Mononuclear cell (primary cell): Measurements from ENCODE around the gene DCUN1D3. TPM values are rescaled to one million over a fixed set of nuclear protein-coding genes. Genes with fewer than 3 reads are reported as not detected.
"Not testable (repeated sequence)": the region's sequence is repeated elsewhere in the genome, so short reads cannot be mapped to it uniquely, and the experiment has no call there.

Experiments used
- H3K27me3 ChIP-seq: 2 replicates; pipeline ENCODE4 v1.6.0; 2011; ENCODE audit warnings: low read length, control low read depth; ENCODE audit not compliant: insufficient read depth
- H3K4me1 ChIP-seq: 2 replicates; pipeline ENCODE4 v1.5.1; 2011; ENCODE audit warnings: mild to moderate bottlenecking, low read length, control low read depth; ENCODE audit not compliant: insufficient read depth
- H3K4me3 ChIP-seq: 2 replicates; pipeline ENCODE4 v1.5.1; 2011; ENCODE audit warnings: mild to moderate bottlenecking, low read length, moderate library complexity
- H3K9me3 ChIP-seq: 2 replicates; pipeline ENCODE4 v1.5.1; 2011; ENCODE audit warnings: low read depth, mild to moderate bottlenecking, control low read depth, low read length
- total RNA-seq: library from RNA; depleted of rRNA; stranded (reverse); fragments of >200 nt; gene quantifications from one replicate; pipeline ENCODE4 v1.2.3, GENCODE V29; 2012

Gene DCUN1D3, protein sequence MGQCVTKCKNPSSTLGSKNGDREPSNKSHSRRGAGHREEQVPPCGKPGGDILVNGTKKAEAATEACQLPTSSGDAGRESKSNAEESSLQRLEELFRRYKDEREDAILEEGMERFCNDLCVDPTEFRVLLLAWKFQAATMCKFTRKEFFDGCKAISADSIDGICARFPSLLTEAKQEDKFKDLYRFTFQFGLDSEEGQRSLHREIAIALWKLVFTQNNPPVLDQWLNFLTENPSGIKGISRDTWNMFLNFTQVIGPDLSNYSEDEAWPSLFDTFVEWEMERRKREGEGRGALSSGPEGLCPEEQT
- 7.1 TPM for total RNA-seq

DNA sequence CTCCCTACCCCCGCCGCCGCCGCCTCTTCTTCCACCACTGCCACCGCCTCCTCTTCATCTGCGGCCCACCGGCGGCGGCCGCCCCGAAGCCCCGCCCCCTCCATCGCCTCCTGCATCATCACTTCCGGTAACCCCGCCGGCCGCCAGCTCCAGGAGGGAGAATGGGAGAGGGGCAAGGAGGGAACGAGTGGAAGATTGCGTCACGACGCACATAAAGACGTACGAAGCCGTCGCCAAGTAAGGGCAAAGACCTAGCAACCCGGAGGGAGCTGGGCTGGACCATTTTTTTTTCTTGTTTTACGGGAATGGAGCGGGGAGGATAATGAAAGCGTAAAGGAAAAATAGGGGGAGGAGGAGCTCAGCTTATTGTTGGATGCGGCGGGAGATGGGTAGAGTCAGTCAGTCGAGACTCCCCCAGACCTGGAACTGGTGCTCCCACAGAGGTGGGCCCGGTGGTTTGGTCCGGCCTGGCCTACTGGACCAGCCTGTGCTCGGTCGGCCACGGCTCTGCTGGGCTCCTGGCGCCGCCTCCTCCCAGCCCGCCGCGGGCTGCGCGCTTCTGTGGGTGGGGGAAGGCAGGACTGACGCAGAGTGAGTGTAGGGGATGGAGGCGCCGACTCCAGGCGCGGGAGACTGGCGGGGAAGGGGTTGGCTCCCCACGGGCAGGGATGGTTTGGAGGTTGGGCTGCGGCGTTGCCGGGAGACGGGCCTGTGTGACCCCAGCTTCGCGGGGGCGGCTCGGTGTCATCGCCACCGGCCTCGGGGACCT, at the start of gene DCUN1D3, which contains the start of gene LYRM1:
Gene DCUN1D3 (minus strand): TSS at position 60 of the 769 bp plus-strand sequence. CDS start 37,820 bp downstream, outside the sequence.
Gene LYRM1 (plus strand): TSS at position 473 of the 769 bp plus-strand sequence. CDS start 14,785 bp downstream, outside the sequence.
- no peaks in the 10 kb centered on the region for H3K9me3 ChIP-seq
- H3K4me3 ChIP-seq = peak within 1 kb of the TSS; percentile 86
- peaks cover 58% of the 10 kb centered on the region for H3K4me1 ChIP-seq

GRCh38 chr16:20949660-20950059, 49.5 kb upstream of the DCUN1D3 start:
- Histone ChIP-seq H3K9me3 (no peaks in the 10 kb centered on the region), H3K4me3 (no peak overlapping the region), H3K4me1 (no peaks in the 10 kb centered on the region), H3K27me3 (no peaks in the 10 kb centered on the region)

More for the DNA sequence above, at the start of gene DCUN1D3, which contains the start of gene LYRM1:
- no peaks in the 10 kb centered on the region for H3K27me3 ChIP-seq

DNA sequence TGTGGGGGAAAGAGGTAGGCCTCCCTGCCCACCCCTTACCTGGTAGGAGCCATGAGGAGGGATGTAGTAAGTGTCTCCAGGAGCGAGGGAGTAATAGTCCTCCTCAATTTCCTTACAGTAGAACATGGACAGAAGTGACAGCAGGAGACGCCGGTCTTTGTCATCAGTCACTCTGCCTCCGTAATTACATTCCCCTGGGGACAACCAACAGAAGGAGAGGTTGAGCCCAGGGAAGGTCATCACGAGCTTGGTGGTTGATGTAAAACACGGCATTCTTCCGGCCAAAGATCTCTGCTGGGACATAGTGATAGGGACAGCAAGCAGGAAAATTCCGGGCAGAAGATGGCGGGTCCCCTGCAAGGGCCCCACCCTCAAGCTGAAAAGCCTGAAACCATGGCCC, 48.3 kb upstream of the DCUN1D3 start:
- H3K4me3 ChIP-seq = no peak overlapping the region
- no peaks in the 10 kb centered on the region for H3K9me3 ChIP-seq
- no peaks in the 10 kb centered on the region for H3K27me3 ChIP-seq
- no peaks in the 10 kb centered on the region for H3K4me1 ChIP-seq

GRCh38 chr16:20946015-20946629, 46.0 kb upstream of the DCUN1D3 start:
- Histone ChIP-seq H3K9me3 (no peaks in the 10 kb centered on the region), H3K4me1 (peaks cover 8% of the 10 kb centered on the region), H3K27me3 (no peaks in the 10 kb centered on the region), H3K4me3 (no peak overlapping the region)

DNA sequence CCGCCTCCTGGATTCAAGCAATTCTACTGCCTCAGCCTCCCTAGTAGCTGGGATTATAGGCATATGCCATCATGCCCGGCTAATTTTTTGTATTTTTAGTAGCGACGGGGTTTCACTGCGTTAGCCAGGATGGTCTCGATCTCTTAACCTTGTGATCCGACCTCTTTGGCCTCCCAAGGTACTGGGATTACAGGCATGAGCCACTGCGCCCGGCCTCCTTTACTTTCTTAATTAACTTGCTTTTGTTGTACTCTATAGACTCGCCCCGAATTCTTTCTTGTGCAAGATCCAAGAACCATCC, 45.4 kb upstream of the DCUN1D3 start:
- peaks cover 12% of the 10 kb centered on the region for H3K4me1 ChIP-seq
- H3K27me3 ChIP-seq, H3K9me3 ChIP-seq, H3K4me3 ChIP-seq: not testable (repeated sequence)

DNA sequence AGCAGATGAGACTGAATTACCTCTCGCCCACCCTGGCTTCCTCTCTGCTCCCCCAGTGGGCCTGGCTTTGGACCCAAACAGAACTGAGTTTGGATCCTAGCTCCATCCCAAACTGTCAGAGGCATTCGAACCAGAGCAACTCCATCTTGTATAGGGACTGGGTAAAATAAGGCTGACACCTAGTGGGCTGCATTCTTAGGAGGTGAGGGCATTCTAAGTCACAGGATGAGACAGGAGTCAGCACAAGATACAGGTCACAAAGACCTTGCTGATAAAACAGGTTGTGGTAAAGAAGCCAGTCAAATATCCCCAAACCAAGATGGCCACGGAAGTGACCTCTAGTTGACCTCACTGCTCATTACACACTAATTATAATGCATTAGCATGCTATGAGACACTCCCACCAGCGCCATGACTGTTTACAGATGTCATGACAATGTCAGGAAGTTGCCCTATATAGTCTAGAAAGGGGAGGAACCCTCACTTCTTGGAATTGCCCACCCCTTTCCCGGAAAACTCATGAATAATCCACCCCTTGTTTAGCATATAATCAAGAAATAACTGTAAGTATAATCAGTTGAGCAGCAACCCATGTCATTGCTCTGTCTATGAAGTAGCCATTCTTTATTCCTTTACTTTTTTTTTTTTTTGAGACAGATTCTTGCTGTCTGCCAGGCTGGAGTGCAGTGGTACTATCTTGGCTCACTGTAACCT, 44.9 kb upstream of the DCUN1D3 start:
- no peaks in the 10 kb centered on the region for H3K27me3 ChIP-seq
- no peaks in the 10 kb centered on the region for H3K9me3 ChIP-seq
- peaks cover 12% of the 10 kb centered on the region for H3K4me1 ChIP-seq
- no peak overlapping the region for H3K4me3 ChIP-seq

DNA sequence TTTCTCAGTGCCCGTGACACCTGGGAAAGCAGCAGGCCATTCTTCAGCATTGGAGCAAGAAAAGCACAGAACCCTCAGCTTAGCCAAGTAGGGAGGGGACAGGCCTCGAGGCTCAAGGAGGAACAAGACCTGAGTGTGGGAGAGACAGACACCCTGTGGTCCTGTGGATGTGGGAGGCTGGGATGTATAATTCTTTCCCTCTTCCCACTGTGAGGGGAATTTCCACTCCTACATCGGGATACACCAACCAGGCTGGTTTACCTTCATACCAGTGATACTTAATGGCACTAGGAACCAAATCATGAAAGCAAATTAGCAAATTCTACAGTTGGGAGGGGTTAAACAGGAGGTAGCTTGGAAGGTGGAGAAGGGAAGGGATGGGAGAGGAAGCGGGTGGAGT, 42.1 kb upstream of the DCUN1D3 start:
- H3K27me3 ChIP-seq = no peaks in the 10 kb centered on the region
- H3K4me1 ChIP-seq = peaks cover 12% of the 10 kb centered on the region
- no peaks in the 10 kb centered on the region for H3K9me3 ChIP-seq
- no peak overlapping the region for H3K4me3 ChIP-seq

GRCh38 chr16:20941636-20941926, 41.4 kb upstream of the DCUN1D3 start:
- H3K4me1 ChIP-seq = peaks cover 12% of the 10 kb centered on the region
- H3K27me3 ChIP-seq = no peaks in the 10 kb centered on the region
- no peak overlapping the region for H3K4me3 ChIP-seq
- no peaks in the 10 kb centered on the region for H3K9me3 ChIP-seq

GRCh38 chr16:20940871-20941635, 40.9 kb upstream of the DCUN1D3 start:
- Histone ChIP-seq H3K9me3 (no peaks in the 10 kb centered on the region), H3K4me3 (no peak overlapping the region), H3K4me1 (peaks cover 12% of the 10 kb centered on the region), H3K27me3 (no peaks in the 10 kb centered on the region)

GRCh38 chr16:20939611-20940010, 39.5 kb upstream of the DCUN1D3 start:
- H3K4me1 ChIP-seq = peaks cover 12% of the 10 kb centered on the region
- H3K27me3 ChIP-seq = no peaks in the 10 kb centered on the region
- no peak overlapping the region for H3K4me3 ChIP-seq
- H3K9me3 ChIP-seq = no peaks in the 10 kb centered on the region

DNA sequence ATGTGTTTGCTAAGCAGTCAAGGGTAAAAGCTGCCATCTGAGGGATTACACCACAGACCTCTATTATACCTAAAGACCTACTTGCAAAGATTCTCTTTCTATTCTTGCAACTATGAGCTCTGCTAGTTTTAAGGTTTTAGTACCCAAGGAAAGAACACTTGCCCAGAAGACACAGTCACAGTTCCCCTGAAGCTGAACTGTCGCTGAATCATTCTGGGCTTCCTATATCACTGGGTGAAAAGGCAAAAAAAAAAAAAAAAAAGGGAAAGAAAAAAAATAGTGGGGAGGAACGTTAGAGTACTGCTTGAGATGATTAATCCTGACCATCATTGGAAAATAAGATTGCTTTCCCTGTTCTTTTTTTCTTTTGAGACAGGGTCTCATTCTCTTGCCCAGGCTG, 38.3 kb upstream of the DCUN1D3 start:
- Histone ChIP-seq H3K4me1 (peaks cover 12% of the 10 kb centered on the region), H3K4me3 (no peak overlapping the region), H3K9me3 (no peaks in the 10 kb centered on the region), H3K27me3 (no peaks in the 10 kb centered on the region)

DNA sequence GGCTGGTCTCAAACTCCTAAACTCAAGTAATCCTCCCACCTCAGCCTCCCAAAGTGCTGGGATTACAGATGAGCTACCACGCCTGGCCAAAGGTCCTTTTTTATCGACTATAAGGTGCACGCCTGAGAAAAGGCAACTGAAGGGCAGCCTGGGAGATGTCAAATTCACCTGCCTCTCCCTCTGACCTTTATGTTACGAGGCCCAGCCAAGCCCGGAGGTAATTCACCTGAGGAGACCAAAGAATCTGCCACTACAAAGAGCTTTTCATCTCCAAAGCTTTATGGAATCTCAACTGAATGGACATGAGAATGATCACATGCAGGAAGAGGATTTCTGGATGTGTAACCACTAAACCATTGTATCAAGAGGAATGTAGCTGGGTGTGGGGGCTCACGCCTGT, 37.6 kb upstream of the DCUN1D3 start:
- Histone ChIP-seq H3K4me1 (peaks cover 12% of the 10 kb centered on the region), H3K4me3 (no peak overlapping the region), H3K9me3 (no peaks in the 10 kb centered on the region), H3K27me3 (no peaks in the 10 kb centered on the region)

GRCh38 chr16:20933589-20933988, 33.4 kb upstream of the DCUN1D3 start:
- Histone ChIP-seq H3K4me3 (no peak overlapping the region), H3K4me1 (no peaks in the 10 kb centered on the region), H3K9me3 (no peaks in the 10 kb centered on the region), H3K27me3 (no peaks in the 10 kb centered on the region)

DNA sequence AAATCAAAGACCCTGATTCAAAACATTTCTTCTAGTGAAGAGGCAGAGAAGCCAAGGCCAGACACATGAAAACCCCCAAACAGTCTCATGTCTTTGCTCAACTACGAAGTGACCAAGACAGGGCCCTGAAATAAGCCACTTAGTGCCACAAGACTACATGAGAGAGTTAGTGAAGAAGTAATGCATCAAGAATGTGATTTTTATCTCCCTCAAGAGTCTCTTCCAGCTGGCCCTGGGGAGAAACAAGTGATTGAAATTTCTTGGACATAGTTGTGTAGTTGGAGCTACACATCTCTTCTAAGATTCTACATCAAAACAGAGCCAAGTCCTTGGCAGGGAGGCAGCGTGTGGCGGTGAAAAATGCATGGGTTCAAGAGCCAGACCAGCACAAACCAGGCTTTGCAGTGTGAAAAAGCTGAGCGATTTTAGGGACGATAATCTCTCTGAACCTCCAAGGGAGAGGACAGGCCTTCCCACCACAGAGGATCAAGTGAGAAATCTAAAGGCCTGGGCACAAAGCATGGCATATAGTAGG, 31.0 kb upstream of the DCUN1D3 start:
- H3K27me3 ChIP-seq = no peaks in the 10 kb centered on the region
- no peaks in the 10 kb centered on the region for H3K9me3 ChIP-seq
- H3K4me3 ChIP-seq = no peak overlapping the region
- no peaks in the 10 kb centered on the region for H3K4me1 ChIP-seq
